Lung (tissue), 12 donors: ENCODE measurements around the gene RGS7. TPM values are rescaled to one million over a fixed set of nuclear protein-coding genes. Genes with fewer than 3 reads are reported as not detected.
A peak's percentile ranks its signal among the peaks of the same experiment; 100 is the strongest.
"Not testable (repeated sequence)": the region's sequence is repeated elsewhere in the genome, so short reads cannot be mapped to it uniquely, and the experiment has no call there.

ENCODE experiments used
- ATAC-seq: fragments of 200-7000 bp; cut with Tn5 transposase; one replicate; pipeline ENCODE4 v1.9.1; 2020; ENCODE audit warnings: moderate number of reproducible peaks; ENCODE audit not compliant: insufficient read depth, low FRiP score
- DNase-seq, 3 donors: peaks; one replicate each; pipeline ENCODE4 v3.0.0-alpha.2; 2013 to 2017
- H3K27ac ChIP-seq, 2 donors: one replicate each; pipeline ENCODE4 v1.5.1; 2013; ENCODE audit warnings: mild to moderate bottlenecking in 2 of 2, moderate library complexity in 2 of 2, control low read depth in 1 of 2, inconsistent platforms in 1 of 2, low read depth in 1 of 2, low read length in 1 of 2
- H3K27me3 ChIP-seq, 3 donors: one replicate each; pipeline ENCODE4 v1.5.1; 2013; ENCODE audit warnings: low read length in 2 of 3; ENCODE audit not compliant: control insufficient read depth in 3 of 3, insufficient read depth in 3 of 3
- H3K36me3 ChIP-seq, 4 donors: one replicate each; pipeline ENCODE4 v1.5.1; 2013; ENCODE audit warnings: low read length in 4 of 4, mild to moderate bottlenecking in 1 of 4, moderate library complexity in 1 of 4; ENCODE audit not compliant: control insufficient read depth in 4 of 4, insufficient read depth in 4 of 4
- H3K4me1 ChIP-seq, 5 donors: one replicate each; pipeline ENCODE4 v1.5.1; 2013; ENCODE audit warnings: low read length in 5 of 5, mild to moderate bottlenecking in 2 of 5, moderate library complexity in 1 of 5; ENCODE audit not compliant: control insufficient read depth in 5 of 5, insufficient read depth in 5 of 5
- H3K4me3 ChIP-seq: one replicate; pipeline ENCODE4 v1.5.1; 2013; ENCODE audit warnings: mild to moderate bottlenecking, control low read depth, moderate library complexity
- H3K9ac ChIP-seq, 2 donors: one replicate each; pipeline ENCODE4 v1.5.1; 2013; ENCODE audit warnings: low read length in 2 of 2, control low read depth in 1 of 2; ENCODE audit not compliant: insufficient read depth in 1 of 2
- H3K9me3 ChIP-seq, 4 donors: one replicate each; pipeline ENCODE4 v1.5.1; 2013; ENCODE audit warnings: low read length in 3 of 4, mild to moderate bottlenecking in 1 of 4, moderate library complexity in 1 of 4; ENCODE audit not compliant: control insufficient read depth in 4 of 4, insufficient read depth in 3 of 4
- WGBS, 2 donors: extraction: QIAGEN DNeasy Blood & Tissue Kit; methylation state at CpG; one replicate each; pipeline ENCODE4 v1.1.7; 2013; 5-methylcytosine and 5-hydroxymethylcytosine counted together
- polyA plus RNA-seq, 2 donors: library from polyadenylated mRNA; stranded (reverse); fragments of 200-250 nt; gene quantifications; one replicate each; pipeline ENCODE4 v1.2.1, GENCODE V29; 2013
- total RNA-seq, 2 donors: library from RNA; depleted of rRNA in 1 of 2; stranded (reverse); fragments of >200 nt in 1 of 2; gene quantifications; one replicate each; pipeline ENCODE4 v1.2.1, GENCODE V29; 2014 to 2021
- TF ChIP-seq, protein P1 (sequence below): IDR thresholded peaks from 2 replicates; pipeline ENCODE4 v1.5.1; 2012; ENCODE audit warnings: mild to moderate bottlenecking; ENCODE audit errors: control extremely low read depth, extremely low read depth
- donor health status: control.
- donor health status: control.
- donor health status: Bipolar disorder and iron deficiency.
- donor health status: healthy.
- donor health status: DM: yes; HTN: yes; CAD: no.

RGS7 gene
- total and polyA plus RNA-seq, 4 donors = 0.06 to 0.25 (median 0.08) TPM; not detected in 1

DNA sequence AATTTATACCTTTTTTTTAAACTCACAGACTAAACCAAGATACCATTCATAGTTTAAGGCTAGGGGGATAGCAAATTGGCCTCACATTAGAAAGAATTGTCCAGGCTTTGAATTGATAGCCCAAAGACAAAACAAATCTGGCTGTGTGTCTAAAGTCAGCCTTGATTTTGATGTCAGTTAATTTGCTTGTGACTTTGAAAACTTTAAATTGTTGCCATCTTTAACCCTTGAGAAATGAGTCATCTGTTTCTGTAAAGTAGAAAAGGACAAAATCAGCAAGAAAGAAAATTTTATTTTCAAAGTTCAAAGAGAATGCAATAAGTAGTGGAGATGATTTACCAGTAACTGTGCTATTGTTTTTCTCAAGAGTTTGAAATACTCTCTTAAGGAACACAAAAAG lies 184.5 kb downstream of the RGS7 start:
- no peak overlapping the region for H3K27ac ChIP-seq
- no peaks in the 10 kb centered on the region for H3K36me3 ChIP-seq
- H3K4me1 ChIP-seq = no peaks in the 10 kb centered on the region
- no peak for DNase-seq
- no peak overlapping the region for H3K9ac ChIP-seq
- no peaks in the 10 kb centered on the region for H3K27me3 ChIP-seq
- ATAC-seq = no peak
- TF ChIP-seq, protein P1, sequence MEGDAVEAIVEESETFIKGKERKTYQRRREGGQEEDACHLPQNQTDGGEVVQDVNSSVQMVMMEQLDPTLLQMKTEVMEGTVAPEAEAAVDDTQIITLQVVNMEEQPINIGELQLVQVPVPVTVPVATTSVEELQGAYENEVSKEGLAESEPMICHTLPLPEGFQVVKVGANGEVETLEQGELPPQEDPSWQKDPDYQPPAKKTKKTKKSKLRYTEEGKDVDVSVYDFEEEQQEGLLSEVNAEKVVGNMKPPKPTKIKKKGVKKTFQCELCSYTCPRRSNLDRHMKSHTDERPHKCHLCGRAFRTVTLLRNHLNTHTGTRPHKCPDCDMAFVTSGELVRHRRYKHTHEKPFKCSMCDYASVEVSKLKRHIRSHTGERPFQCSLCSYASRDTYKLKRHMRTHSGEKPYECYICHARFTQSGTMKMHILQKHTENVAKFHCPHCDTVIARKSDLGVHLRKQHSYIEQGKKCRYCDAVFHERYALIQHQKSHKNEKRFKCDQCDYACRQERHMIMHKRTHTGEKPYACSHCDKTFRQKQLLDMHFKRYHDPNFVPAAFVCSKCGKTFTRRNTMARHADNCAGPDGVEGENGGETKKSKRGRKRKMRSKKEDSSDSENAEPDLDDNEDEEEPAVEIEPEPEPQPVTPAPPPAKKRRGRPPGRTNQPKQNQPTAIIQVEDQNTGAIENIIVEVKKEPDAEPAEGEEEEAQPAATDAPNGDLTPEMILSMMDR = no peak
- no peak overlapping the region for H3K4me3 ChIP-seq
- H3K9me3 ChIP-seq = no peaks in the 10 kb centered on the region

DNA sequence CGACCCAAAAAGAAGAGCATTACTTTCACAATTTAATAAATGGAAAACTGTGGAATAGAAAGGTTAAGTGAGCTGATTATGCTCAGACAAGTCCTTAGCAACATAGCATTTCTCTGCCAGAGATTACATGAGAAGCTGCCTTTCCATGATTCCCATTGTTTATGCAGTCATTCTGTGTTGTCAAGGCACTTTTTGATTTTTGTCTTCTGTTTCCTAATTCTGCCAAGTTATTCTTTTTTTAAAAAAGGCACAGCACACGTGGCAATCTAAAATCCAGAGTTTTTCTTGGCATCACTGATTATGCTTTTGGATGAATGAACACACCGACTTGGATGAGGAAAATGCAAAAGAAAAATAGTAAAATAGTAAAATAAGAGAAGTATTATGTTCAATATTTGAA lies 185.0 kb downstream of the RGS7 start:
- TF ChIP-seq, protein P1 = no peak
- no peaks in the 10 kb centered on the region for H3K9me3 ChIP-seq
- no peaks in the 10 kb centered on the region for H3K36me3 ChIP-seq
- no peaks in the 10 kb centered on the region for H3K27me3 ChIP-seq
- no peaks in the 10 kb centered on the region for H3K4me1 ChIP-seq
- 54 to 70% methylated on average over 3 of the region's 3 CpGs for WGBS, 2 donors
- no peak for ATAC-seq
- no peak overlapping the region for H3K4me3 ChIP-seq
- no peak overlapping the region for H3K27ac ChIP-seq
- DNase-seq = peak in 1 of 3 donors; percentile 3
- no peak overlapping the region for H3K9ac ChIP-seq

DNA sequence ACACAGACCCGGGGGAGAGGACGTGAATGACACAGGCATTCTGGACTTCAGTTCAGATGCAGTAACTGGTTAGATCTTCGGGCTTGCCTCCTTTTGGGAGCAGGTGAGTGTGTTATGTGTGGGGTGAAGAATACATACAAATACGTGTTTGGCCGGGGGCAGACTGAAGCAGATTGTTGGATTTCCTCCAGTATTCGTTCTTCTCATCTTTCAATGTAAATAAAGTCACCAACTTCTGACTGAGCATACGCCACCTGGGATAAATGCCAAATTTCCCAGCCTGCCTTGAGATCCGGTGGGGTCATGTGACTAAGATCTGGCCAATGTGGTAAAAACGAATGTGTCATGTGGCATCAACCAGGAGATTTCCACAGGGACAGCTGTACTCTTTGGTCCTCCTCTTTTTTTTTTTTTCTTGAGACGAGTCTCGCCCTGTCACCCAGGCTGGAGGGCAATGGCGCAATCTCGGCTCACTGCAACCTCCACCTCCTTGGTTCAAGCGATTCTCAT lies 189.8 kb downstream of the RGS7 start:
- H3K9ac ChIP-seq = no peak overlapping the region
- no peaks in the 10 kb centered on the region for H3K9me3 ChIP-seq
- TF ChIP-seq, protein P1 = no peak
- no peak overlapping the region for H3K27ac ChIP-seq
- no peaks in the 10 kb centered on the region for H3K27me3 ChIP-seq
- 79 to 84% methylated on average over 14 of the region's 14 CpGs for WGBS, 2 donors
- ATAC-seq (no peak), DNase-seq (peak in 1 of 3 donors; percentile 3)
- no peaks in the 10 kb centered on the region for H3K36me3 ChIP-seq
- H3K4me3 ChIP-seq = no peak overlapping the region
- H3K4me1 ChIP-seq = no peaks in the 10 kb centered on the region

- H3K27me3 ChIP-seq = no peaks in the 10 kb centered on the region
- TF ChIP-seq, protein P1 = no peak
- H3K4me3 ChIP-seq = no peak overlapping the region
- no peak overlapping the region for H3K27ac ChIP-seq
- ATAC-seq = no peak
- no peaks in the 10 kb centered on the region for H3K36me3 ChIP-seq
- H3K9ac ChIP-seq = no peak overlapping the region
- H3K9me3 ChIP-seq = no peaks in the 10 kb centered on the region
- no peaks in the 10 kb centered on the region for H3K4me1 ChIP-seq
- DNase-seq = no peak
- WGBS, 2 donors = 76 to 78% methylated on average over 1 of the region's 1 CpG
Measured at GRCh38 chr1:241166625-241167024, 190.4 kb downstream of the RGS7 start.

DNA sequence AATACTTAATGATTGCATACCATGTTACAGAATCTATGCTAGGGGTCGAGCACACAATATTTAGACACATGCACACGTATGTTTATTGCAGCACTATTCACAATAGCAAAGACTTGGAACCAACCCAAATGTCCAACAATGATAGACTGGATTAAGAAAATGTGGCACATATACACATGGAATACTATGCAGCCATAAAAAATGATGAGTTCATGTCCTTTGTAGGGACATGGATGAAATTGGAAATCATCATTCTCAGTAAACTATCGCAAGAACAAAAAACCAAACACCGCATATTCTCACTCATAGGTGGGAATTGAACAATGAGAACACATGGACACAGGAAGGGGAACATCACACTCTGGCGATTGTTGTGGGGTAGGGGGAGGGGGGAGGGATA lies 191.7 kb downstream of the RGS7 start:
- H3K9ac ChIP-seq, H3K36me3 ChIP-seq, H3K4me3 ChIP-seq, ATAC-seq, H3K4me1 ChIP-seq, H3K27me3 ChIP-seq, H3K9me3 ChIP-seq, H3K27ac ChIP-seq, DNase-seq: not testable (repeated sequence)
- 79 to 81% methylated on average over 3 of the region's 5 CpGs for WGBS, 2 donors
